LNCAP (cell line): ENCODE data around the gene MAGI2.

ENCODE experiments used
- CTCF ChIP-seq: fragments of 450-650 bp; IDR thresholded peaks from 2 replicates; pipeline ENCODE4 v1.5.1; 2017; ENCODE audit warnings: mild to moderate bottlenecking

Gene MAGI2

GRCh38 chr7:78714356-78714755, 739.1 kb downstream of the MAGI2 start:
- no peak for TF ChIP-seq CTCF

- no peak for TF ChIP-seq CTCF
Measured at GRCh38 chr7:78712111-78712510, 741.4 kb downstream of the MAGI2 start.

GRCh38 chr7:78709658-78710057, 743.8 kb downstream of the MAGI2 start:
- no peak for TF ChIP-seq CTCF

- no peak for TF ChIP-seq CTCF
Measured at GRCh38 chr7:78704504-78704903, 749.0 kb downstream of the MAGI2 start.

- no peak for TF ChIP-seq CTCF
Measured at GRCh38 chr7:78703391-78703790, 750.1 kb downstream of the MAGI2 start.

GRCh38 chr7:78702770-78703169, 750.7 kb downstream of the MAGI2 start:
- TF ChIP-seq CTCF, result no peak

GRCh38 chr7:78695826-78696225, 757.6 kb downstream of the MAGI2 start:
- no peak for TF ChIP-seq CTCF

GRCh38 chr7:78691584-78691983, 761.9 kb downstream of the MAGI2 start:
- TF ChIP-seq CTCF, result no peak
